Spleen (tissue), 11 donors: ENCODE results near the gene HSD11B1. TPM values are rescaled to one million over a fixed set of nuclear protein-coding genes. Genes with fewer than 3 reads are reported as not detected.

Experiments used
- DNase-seq: peaks from one replicate; pipeline ENCODE4 v3.0.0-alpha.2; 2020
- H3K27ac ChIP-seq, 8 donors: fragments of 200-600 bp; sonication (generic) in 7 of 8; 1 replicate in 4 of 8; 2 replicates in 4 of 8; pipeline versions ENCODE4 v1.5.0 to v1.8.0; 2016 to 2021; ENCODE audit warnings: inconsistent platforms in 4 of 8, mild to moderate bottlenecking in 4 of 8, moderate library complexity in 1 of 8
- H3K27me3 ChIP-seq, 7 donors: fragments of 200-600 bp; sonication (generic) in 6 of 7; replicated peaks in 1 of 7; 1 replicate in 4 of 7; 2 replicates in 3 of 7; pipeline versions ENCODE4 v1.5.0 to v1.8.0; 2016 to 2021; ENCODE audit warnings: inconsistent platforms in 3 of 7, mild to moderate bottlenecking in 1 of 7
- H3K36me3 ChIP-seq, 6 donors: fragments of 200-600 bp; sonication (generic) in 5 of 6; 1 replicate in 4 of 6; 2 replicates in 2 of 6; pipeline versions ENCODE4 v1.5.0 to v1.8.0; 2016 to 2021; ENCODE audit warnings: inconsistent platforms in 2 of 6
- H3K4me1 ChIP-seq, 6 donors: fragments of 200-600 bp; sonication (generic) in 5 of 6; 1 replicate in 3 of 6; 2 replicates in 3 of 6; pipeline versions ENCODE4 v1.5.0 to v1.8.0; 2016 to 2021; ENCODE audit warnings: inconsistent platforms in 3 of 6
- H3K4me3 ChIP-seq, 8 donors: fragments of 200-600 bp; sonication (generic) in 7 of 8; 1 replicate in 4 of 8; 2 replicates in 4 of 8; pipeline versions ENCODE4 v1.5.0 to v1.8.0; 2016 to 2021; ENCODE audit warnings: inconsistent platforms in 4 of 8, mild to moderate bottlenecking in 4 of 8, moderate library complexity in 2 of 8
- H3K9me3 ChIP-seq, 8 donors: fragments of 200-600 bp; sonication (generic) in 7 of 8; 1 replicate in 4 of 8; 2 replicates in 4 of 8; pipeline versions ENCODE4 v1.5.0 to v1.8.0; 2016 to 2021; ENCODE audit warnings: inconsistent platforms in 4 of 8
- CTCF ChIP-seq, 11 experiments: fragments of 200-600 bp in 7 of 11; fragments of 450-650 bp in 4 of 11; sonication (generic) in 4 of 11; IDR thresholded peaks in 8 of 11; conservative IDR thresholded peaks in 3 of 11; 1 replicate in 7 of 11; 2 replicates in 4 of 11; pipeline versions ENCODE4 v1.4.0 to v1.8.0; 2016 to 2021; ENCODE audit warnings: antibody characterized with exemption in 11 of 11, inconsistent platforms in 4 of 11, mild to moderate bottlenecking in 1 of 11
- POLR2A ChIP-seq, 3 donors: fragments of 450-650 bp; IDR thresholded peaks; one replicate each; pipeline ENCODE4 v1.5.1; 2017; ENCODE audit warnings: antibody characterized with exemption in 3 of 3, mild to moderate bottlenecking in 1 of 3
- POLR2AphosphoS5 ChIP-seq, 3 donors: sonication (generic); formaldehyde crosslinking; IDR thresholded peaks; one replicate each; pipeline ENCODE4 v1.5.1; 2017; ENCODE audit warnings: antibody characterized with exemption in 3 of 3
- WGBS, 5 donors: extraction: QIAGEN DNeasy Blood & Tissue Kit in 3 of 5; methylation state at CpG; one replicate each; pipeline versions ENCODE4 v1.1.5 to v1.1.7; 2013 to 2018; 5-methylcytosine and 5-hydroxymethylcytosine counted together
- intact Hi-C: fragments of 100-400 bp; cut with DNase I; formaldehyde crosslinking; loops from one replicate; pipeline ENCODE4 v1.15.0; 2023; ENCODE audit warnings: low total_unique reads
- polyA plus RNA-seq, 3 donors: library from polyadenylated mRNA; stranded (reverse); fragments of 200-250 nt; gene quantifications; one replicate each; pipeline ENCODE4 v1.2.1, GENCODE V29; 2013
- total RNA-seq, 7 donors: library from RNA; depleted of rRNA in 3 of 7; stranded (reverse); fragments of >200 nt in 3 of 7; fragmentation: NEBNext Ultra II Directional in 4 of 7; extraction: Animal tissue kit (Norgen Biotek cat#: 25700) in 4 of 7; gene quantifications; one replicate each; pipeline versions ENCODE4 v1.1.0 to v1.2.1, GENCODE V29; 2016 to 2021
- donor health status: healthy with polysubstance abuse.
- donor health status: DM: no; HTN: no; CAD: no; lungs with moderate emphysema.
- donor health status: DM: no; HTN: no; CAD: no.
- donor health status: Bipolar disorder and iron deficiency.
- donor health status: healthy.
- donor health status: DM: no; HTN: no; CAD: no.
- donor health status: DM: yes; HTN: yes; CAD: no.

The HSD11B1 gene
- total and polyA plus RNA-seq, 10 donors: 1.8 to 14.9 (median 3.7) TPM

GRCh38 chr1:209733409-209734192 is 29.0 kb downstream of the HSD11B1 start:
- Histone ChIP-seq H3K36me3 (no peaks in the 10 kb centered on the region), H3K4me3 (no peak overlapping the region)

GRCh38 chr1:209736490-209737117 is 32.0 kb downstream of the HSD11B1 start:
- Histone ChIP-seq H3K4me1 (peaks cover 0 to 14% (median 6%) of the 10 kb centered on the region in 6 donors), H3K36me3 (no peaks in the 10 kb centered on the region), H3K27me3 (no peaks in the 10 kb centered on the region), H3K9me3 (no peaks in the 10 kb centered on the region), H3K27ac (peak overlapping the region in 4 of 8 donors; percentile 2 to 34 (median 21)), H3K4me3 (no peak overlapping the region)
- intact Hi-C loops: no loop called here
- no peak for DNase-seq
- WGBS, 5 donors: 55 to 70% (median 65%) methylated on average over 3 of the region's 3 CpGs
- TF ChIP-seq CTCF (IDR thresholded peaks at IDR 0.05 in 8 of 11, conservative IDR thresholded peaks at IDR 0.05 in 3 of 11): no peak
- TF ChIP-seq POLR2AphosphoS5 (IDR thresholded peaks at IDR 0.05): no peak
- TF ChIP-seq POLR2A (IDR thresholded peaks at IDR 0.05): no peak

More at GRCh38 chr1:209733409-209734192, 29.0 kb downstream of the HSD11B1 start:
- TF ChIP-seq CTCF (IDR thresholded peaks at IDR 0.05 in 8 of 11, conservative IDR thresholded peaks at IDR 0.05 in 3 of 11): no peak
- no peak for TF ChIP-seq POLR2A (IDR thresholded peaks at IDR 0.05)
- TF ChIP-seq POLR2AphosphoS5 (IDR thresholded peaks at IDR 0.05): no peak
- H3K9me3 ChIP-seq: no peaks in the 10 kb centered on the region
- H3K4me1 ChIP-seq: peaks cover 0 to 14% (median 6%) of the 10 kb centered on the region in 6 donors
- H3K27ac ChIP-seq: peak overlapping the region in 4 of 8 donors; percentile 5 to 32 (median 17)
- no peak for DNase-seq
- H3K27me3 ChIP-seq: no peaks in the 10 kb centered on the region
- intact Hi-C loops: no loop called here
- 65 to 78% (median 68%) methylated on average over 3 of the region's 3 CpGs for WGBS, 5 donors

GRCh38 chr1:209737118-209737505 is 32.5 kb downstream of the HSD11B1 start:
- TF ChIP-seq POLR2A (IDR thresholded peaks at IDR 0.05): no peak
- TF ChIP-seq CTCF (IDR thresholded peaks at IDR 0.05 in 8 of 11, conservative IDR thresholded peaks at IDR 0.05 in 3 of 11): no peak
- TF ChIP-seq POLR2AphosphoS5 (IDR thresholded peaks at IDR 0.05): no peak
- peaks cover 0 to 14% (median 6%) of the 10 kb centered on the region in 6 donors for H3K4me1 ChIP-seq
- H3K27ac ChIP-seq: peak overlapping the region in 4 of 8 donors; percentile 2 to 34 (median 21)
- no peaks in the 10 kb centered on the region for H3K27me3 ChIP-seq
- no peaks in the 10 kb centered on the region for H3K9me3 ChIP-seq
- H3K36me3 ChIP-seq: no peaks in the 10 kb centered on the region
- WGBS, 5 donors: 80 to 88% (median 83%) methylated on average over 5 of the region's 5 CpGs
- DNase-seq: no peak
- no peak overlapping the region for H3K4me3 ChIP-seq
- intact Hi-C loops: no loop called here

- peaks cover 0 to 12% (median 5%) of the 10 kb centered on the region in 6 donors for H3K4me1 ChIP-seq
- WGBS, 5 donors: 92 to 97% (median 96%) methylated on average over 1 of the region's 1 CpG
- TF ChIP-seq CTCF (IDR thresholded peaks at IDR 0.05 in 8 of 11, conservative IDR thresholded peaks at IDR 0.05 in 3 of 11) (no peak), POLR2A (IDR thresholded peaks at IDR 0.05) (no peak)
These were observed 33.6 kb downstream of the HSD11B1 start for GRCh38 chr1:209738270-209738669.

More at GRCh38 chr1:209738270-209738669, 33.6 kb downstream of the HSD11B1 start:
- no peak overlapping the region for H3K27ac ChIP-seq
- no peaks in the 10 kb centered on the region for H3K27me3 ChIP-seq
- no peak for DNase-seq
- H3K9me3 ChIP-seq: no peaks in the 10 kb centered on the region
- H3K36me3 ChIP-seq: no peaks in the 10 kb centered on the region
- H3K4me3 ChIP-seq: no peak overlapping the region
- intact Hi-C loops: no loop called here
